GM21529 (cell line): ENCODE results near the gene ACTL8.

ENCODE experiments used
- ATAC-seq: cut with Tn5 transposase; IDR thresholded peaks from one replicate; pipeline ENCODE4 v1.9.1; 2021; ENCODE audit not compliant: unreplicated experiment

ACTL8 gene, protein sequence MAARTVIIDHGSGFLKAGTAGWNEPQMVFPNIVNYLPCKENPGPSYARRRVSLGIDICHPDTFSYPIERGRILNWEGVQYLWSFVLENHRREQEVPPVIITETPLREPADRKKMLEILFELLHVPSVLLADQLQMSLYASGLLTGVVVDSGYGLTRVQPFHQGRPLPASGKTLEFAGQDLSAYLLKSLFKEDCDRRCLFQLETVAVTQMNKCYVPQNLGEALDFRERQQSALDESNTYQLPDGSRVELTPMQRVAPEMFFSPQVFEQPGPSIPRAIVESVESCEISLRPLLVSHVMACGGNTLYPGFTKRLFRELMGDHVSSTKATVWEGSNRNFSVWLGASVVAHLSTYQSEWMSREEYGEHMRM

DNA sequence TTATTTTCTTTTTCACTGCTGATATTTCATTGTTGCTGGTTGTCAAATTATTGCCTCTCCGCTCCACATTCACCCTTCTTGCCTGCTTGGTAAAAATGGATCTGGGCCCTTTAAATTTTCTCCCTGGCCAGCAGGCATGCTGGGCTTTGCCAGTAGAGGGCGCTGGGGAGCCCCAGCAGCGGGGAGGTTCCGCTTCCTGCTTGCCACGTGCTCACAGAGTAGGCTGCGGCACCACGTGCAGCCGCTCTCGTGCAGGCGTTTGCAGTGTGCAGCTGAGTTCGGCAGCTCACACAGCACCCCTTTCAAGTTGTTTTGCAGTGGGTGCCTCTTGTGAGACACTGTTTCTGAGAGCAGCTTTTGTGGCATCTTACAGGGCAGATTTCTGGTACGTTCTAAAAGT, at the start of gene ACTL8:
Gene ACTL8, plus strand, starts transcription at position 214 of the 400 bp plus-strand sequence. CDS start 67,676 bp downstream, outside the sequence.
- no peak for ATAC-seq

DNA sequence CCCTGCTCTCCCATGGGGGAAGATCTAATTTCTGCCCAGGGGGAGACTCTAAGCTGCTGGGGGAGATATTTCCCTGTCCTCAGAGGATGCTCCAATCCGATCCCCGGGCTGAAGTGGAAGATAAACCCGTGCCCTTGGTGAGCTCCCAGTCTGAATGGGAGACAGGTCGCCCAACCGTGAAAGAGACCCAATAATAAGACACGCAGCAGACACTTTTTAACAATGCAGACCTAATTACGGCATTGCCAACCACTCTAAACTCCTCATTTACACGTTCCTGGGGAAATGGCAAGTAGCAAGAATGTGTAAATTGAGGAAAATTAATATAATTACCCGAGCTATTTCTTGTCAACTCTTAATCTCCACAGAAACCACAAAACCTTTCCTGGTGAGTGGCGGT, 48.7 kb upstream of the ACTL8 start:
- no peak for ATAC-seq

DNA sequence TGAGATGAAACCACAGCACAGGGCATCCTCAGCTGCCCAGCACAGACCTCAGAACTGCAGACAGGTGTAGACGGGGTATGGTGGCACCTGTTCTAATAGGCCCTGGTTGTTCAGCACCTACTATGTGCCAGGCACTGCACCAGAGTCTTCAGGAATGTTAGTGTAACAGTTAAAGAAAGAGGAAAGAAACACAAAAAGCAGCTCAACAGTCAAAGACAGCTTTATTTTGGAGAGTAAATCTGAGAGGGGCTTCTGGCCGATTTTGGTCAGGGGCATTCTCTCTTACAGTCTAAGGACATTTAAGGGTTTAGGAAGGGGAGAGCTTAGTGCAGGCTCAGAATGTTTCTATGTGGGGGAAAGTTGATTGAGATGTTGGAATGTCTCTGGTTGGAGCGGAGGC, 45.2 kb upstream of the ACTL8 start:
- ATAC-seq, result no peak

DNA sequence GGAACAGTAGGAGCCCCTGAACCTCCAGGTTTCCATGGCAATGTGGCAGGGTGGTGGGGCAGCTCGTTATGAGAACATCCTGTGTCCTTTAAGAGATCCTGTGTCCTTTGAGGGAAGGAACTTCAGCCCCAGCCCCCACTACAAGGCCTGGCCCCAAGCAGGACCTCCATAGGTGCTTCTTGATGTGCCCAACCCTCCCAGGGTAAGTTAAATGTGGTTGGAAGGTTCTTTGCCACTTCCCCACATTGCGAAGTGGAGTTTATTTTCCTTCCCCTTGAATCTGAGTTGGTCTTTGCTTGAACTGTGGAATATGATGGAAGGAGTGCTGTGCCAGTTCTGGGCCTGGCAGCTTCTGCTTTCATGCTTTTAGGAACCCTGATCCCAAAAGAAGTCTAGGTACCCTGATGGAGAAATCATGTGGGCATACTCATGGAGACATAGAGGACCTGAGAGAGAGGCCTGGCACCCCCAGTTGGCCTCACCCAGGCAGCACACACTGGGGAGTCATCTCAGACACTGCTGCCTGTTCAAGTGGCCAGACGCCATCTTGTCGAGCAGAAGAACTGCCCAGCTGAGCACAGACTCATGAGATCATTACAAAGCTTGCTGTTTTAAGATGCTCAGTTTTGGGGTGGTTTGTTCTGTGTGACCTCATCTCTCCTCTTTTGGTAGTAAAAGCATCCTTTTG, 44.1 kb upstream of the ACTL8 start:
- no peak for ATAC-seq

DNA sequence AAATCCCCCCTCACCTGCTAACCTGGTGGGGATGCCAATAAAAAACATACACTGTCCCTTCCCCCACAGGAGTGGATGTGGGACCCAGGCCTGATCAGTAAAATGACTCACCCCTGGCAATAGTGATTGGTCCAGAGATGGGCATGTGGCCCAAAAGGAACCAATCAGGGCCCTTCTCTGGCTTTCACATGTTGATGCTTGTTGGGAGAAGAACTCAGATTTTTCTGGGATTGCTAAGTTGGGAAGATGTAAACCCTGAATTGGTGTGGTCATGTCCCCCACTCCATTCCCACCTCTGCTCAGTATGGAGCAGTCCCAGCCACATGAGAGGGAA, 43.6 kb upstream of the ACTL8 start:
- ATAC-seq, result no peak

DNA sequence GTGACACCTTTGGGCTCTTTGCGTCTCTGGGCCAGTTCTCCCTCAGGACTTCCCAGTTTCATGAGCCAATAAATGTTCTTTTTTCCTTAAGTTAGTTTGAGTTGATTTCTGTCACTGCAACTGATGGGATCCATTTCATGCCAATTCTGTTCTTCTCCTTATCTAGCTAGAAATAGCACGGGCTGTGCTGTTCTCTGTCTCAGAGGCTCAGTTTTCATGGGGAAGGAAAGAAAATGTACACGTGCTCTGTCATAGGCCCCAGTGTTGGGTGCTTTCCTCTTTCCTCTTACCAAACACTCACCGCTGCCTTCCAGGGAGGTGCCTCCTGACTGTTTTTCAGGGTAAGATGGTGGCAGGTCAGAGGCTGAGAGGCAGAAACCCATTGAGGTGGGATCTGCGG, 43.2 kb upstream of the ACTL8 start:
- no peak for ATAC-seq

DNA sequence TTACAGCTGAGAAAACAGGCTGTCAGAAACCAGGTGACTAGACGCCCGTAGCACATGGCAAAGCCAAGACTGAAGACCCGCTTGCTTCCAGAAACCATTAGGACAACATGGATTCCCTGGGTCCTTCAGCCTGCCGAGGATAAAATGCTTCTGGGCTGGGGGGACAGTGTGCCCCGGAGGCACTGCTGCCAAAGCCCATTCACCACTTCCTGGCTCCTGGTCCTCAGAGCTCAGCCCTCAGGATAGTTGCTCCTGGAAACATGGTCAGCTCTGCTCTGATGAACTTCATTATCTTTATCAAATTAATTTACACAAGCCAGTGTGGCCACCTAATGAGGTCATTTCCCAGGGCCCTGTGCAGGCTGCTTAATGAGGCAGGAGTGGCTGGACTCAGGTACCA, 41.1 kb upstream of the ACTL8 start:
- no peak for ATAC-seq

DNA sequence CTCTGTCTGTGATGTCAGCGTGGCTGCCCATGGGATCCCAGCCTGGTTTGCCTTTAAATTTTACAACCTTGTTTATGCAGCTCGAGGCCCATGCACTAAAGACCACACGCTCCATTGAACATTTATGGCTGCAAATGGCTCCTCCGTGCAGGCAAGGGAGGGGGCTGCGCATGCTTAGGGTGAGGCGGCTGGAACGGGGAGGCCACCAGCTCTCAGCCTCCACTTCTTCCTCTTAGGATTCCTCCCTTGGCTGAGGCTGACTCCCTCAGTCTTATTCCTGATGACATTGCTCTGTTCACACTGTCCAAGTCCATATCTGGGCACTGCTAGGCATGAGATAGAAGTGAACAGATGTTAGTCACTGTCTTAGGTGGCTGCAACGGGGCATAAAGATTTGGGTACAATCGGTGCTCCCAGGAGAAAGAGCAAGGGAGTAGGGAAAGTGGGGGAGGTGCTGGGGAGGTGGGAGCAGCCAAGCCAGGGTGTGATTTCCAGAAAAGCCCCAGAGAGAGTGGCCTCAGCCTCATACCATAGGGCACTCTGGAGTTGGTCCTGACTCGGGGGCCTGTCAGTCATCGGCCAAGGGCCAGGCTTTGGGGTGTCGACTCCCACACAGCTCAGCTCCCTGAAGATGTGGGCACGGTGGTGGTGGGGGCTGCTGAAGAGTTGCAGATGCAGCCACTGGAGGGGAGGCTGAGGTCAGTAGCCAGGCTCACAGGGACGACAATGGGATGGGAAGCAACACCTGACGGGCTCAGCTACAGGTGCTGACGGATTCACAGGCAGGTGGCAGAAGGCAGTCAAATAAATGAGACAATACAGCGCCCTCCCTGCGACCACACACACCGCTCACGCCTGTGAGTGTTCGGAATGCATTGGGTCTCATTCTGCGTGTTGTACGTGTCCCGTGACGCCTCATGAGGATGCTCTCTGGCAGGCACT, 37.3 kb upstream of the ACTL8 start:
- ATAC-seq, result no peak

DNA sequence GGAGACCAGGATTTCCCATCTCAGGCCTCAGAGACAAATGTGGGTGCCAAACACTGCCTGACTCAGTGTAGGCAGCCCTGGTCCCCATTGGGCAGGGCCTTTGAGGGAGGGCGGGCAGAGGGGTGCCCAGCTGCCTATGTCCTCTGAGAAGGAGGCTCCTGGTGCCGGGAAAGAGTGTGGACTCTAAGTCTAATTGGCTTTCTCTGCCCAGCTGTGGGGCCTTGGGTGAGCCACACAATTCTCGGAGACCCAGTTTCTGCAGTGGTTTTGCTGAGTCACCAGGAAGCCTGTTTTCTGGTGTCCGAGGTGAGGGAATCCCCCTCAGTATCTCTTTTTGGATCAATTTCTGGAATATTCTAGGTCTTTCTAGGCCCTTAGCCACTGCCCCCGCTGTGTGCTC, 35.3 kb upstream of the ACTL8 start:
- ATAC-seq, result no peak

DNA sequence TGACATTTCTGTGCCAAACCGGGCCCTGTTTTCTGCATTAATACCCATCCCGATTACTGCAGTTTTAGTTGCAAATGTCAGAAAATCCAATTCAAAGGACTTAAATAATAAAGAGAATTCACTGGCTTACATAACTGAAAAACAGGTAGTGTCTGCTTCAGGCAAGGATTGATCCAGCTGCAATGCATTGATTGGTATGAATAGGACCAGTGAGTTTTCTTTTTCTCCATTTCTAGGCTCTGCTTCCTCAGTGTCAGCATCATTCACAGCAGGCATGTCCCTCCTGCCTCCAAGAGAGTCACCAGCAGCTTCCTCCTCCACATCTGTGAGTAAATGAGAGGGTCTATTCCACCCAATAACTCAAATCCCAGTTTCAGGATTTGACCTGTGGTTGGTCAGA, 33.7 kb upstream of the ACTL8 start:
- no peak for ATAC-seq

DNA sequence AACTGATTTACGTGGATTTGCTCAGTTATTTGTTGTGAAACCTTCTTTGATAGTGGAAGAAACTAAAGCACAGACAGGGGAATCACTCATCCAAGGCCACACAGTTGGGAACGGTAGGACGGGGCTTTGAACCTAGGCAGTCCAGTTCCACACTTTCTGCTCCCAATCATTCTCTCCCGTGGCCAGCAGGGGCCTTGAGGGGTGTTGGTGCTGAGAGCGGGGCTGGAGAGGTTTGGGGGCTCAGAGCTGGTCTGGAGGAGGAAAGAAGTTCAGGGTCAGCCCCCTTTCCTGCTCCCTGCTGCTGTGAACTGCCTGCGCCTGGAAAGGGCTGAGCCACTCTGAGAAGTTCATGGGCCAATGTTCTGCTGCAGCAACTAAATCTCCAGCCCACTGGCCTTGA, 31.4 kb upstream of the ACTL8 start:
- no peak for ATAC-seq

DNA sequence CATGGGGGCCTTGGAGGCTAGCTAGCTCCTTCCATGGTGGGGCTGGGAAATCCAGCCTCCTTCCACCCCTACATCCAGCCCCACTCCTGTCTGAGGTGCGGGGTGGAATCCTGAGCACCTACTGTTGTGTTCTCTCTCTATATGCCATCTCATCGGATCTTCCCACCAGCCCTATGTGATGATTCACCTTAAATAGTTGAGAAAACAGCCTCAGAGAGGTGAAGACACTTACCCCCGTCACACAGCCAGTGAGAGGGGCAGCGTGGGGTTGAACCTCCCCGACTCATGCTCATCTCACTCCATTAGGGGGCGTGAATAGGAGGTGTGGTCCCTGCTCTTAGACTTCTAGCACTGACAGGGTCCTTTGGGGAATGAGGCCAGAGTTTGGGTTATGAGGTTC, 31.0 kb upstream of the ACTL8 start:
- ATAC-seq, result no peak

DNA sequence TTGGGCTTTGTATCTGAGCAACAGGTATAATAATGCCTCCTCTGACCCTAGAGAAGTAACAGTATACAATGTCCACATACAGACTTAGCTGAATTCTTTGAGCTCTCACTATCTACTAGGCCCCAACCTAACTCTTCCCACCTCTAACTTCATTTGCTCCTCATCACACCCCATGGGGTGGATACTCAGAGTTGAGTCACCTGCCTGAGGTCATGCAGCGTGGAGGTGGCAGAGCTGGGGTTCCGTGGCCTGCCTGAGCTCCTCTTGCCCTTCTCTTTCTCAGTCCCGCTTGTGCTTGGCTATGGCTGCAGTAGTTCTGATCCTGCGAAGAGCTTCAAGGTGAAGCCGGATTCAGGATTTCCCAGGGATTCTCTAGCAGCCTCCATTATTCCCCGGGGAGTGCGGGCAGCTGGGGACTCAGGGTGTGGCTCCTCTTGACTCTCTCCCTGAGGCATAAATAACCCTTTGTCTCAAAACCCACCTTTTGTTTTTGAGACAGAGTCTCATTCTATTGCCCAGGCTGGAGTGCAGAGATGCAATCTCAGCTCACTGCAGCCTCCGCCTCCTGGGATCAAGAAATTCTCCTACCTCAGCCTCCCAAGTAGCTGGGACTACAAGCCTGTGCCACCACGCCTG, 29.9 kb upstream of the ACTL8 start:
- ATAC-seq, result no peak

DNA sequence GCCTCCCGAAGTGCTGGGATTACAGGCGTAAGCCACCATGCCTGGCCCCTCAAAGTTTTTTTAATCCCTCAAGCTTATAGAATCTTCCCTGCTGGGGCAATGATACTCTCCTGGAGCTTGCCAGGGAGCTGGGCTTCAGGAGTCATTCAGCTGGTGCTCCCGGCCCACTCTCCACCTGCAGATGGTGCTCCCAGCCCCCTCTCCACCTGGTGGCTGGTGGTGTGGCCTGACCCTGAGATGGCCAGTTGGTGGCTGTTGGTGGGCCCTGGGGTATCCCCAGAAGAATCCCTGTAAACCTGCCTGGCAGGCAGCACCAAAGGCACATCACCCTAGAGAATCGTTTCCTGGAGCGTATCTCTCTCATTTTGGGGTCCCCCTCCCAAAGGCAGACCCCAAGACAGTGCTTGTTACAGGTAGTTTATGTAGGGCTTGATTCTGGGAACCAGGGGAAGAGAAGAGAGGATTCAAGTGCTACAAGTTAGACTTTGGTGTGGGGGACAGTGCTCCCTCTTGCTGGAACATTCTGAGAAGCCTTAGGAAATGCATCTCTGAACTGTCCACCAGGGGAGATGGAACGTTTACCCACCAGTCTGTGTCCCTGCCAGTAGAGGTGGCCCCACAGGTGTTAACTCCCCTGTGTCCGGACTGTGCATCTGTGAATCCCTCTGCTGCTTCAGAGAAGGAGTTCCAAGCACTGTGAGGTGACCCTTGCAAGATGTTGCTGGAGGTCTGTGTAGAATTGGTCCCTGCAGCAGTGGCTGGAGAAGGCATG, 29.1 kb upstream of the ACTL8 start:
- ATAC-seq, result no peak

DNA sequence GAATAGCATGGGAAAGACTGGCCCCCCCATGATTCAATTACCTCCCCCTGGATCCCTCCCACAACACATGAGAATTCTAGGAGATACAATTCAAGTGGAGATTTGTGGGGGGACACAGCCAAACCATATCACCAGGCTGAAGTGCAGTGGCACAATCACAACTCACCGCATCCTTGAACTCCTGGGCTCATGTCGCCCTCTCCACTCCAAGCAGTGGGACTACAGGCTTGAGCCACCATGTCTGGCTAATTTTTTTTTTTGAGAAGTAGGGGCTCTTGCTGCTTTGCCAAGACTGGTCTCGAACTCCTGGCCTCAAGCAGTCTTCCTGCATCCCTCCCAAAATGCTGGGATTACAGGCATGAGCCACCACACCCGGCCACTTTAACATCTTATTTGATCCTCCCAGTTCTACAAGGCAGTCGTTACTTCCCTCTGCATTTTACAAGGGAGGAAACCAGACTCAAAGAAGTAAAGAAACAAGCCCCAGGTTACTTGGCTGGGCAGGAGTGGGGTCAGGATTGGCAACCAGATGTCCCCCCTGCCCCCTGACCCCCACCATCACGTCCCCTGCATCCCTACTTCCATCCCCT, 26.9 kb upstream of the ACTL8 start:
- no peak for ATAC-seq

DNA sequence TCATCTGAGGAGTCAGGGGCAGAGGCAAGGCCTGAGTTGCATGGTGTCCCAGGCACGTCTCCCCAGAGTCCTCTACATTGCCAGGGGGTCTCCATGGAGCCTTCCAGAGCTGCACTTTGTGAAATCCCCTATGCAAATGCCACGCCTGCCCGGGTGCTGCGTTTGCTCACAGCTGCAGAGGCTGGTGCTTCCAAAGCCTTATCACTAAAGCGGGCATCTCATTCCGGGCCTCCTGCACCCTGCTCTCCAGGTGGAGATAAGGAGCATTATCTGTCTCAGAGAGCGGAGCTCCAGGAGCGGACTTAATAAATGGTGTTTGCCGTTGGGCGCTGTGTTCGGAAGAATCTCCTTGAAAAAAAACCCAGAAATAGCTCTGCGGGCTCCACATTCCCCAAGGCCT, 25.9 kb upstream of the ACTL8 start:
- ATAC-seq, result no peak

DNA sequence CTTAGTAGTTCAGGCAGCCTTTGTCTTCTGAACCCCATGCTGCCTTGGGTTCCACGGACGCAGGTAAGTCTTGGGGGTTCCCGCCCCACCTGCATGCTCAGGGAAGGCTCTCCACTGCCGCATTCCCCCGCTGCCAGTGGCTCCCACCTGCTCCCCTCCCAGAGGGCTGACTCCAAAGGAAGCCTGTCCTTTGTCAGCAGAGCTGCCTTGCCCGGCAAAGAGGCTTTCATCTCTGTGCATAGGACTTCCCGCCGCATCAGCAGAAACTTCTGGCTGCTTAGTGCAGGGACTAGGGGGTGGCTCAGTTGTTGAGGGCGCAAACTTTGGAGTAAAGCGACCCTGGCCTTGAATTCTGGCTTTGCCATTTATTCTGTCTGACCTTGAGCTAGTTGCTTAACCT, 25.2 kb upstream of the ACTL8 start:
- no peak for ATAC-seq

DNA sequence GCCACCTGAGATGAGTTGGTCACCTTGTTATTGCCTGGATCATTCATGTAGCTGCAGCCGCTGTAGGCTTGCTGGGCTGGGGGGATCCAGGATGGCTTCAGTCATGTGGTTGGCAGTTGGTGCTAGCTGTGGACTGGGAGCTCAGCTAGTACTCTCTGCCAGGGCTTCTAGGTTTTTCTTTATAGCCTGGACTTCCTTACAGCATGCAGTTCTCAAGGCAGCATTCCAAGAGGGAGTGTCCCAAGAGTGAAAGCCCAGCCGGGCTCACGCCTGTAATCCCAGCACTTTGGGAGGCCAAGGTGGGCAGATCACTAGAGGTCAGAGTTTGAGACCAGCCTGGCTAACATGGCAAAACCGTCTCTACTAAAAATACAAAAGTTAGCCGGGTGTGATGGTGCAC, 23.7 kb upstream of the ACTL8 start:
- ATAC-seq, result no peak

DNA sequence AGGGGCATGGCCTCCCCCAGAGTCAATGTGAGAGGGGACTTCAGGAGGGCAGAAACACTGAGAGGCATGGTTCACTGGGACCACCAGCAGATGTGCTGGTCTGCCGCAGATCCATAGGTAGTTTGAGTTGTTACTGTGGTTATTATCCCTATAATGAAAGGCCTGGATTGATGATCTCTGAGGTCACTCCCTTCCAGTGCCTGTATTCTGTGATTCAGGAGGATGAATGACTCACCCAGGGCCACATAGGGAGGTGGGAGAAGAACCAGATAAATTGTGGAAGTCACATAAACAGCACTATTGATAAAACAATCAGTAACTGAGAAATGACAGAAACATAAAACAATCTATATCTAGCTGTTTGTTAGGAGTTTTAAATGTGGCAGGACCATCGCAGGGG, 22.7 kb upstream of the ACTL8 start:
- no peak for ATAC-seq

DNA sequence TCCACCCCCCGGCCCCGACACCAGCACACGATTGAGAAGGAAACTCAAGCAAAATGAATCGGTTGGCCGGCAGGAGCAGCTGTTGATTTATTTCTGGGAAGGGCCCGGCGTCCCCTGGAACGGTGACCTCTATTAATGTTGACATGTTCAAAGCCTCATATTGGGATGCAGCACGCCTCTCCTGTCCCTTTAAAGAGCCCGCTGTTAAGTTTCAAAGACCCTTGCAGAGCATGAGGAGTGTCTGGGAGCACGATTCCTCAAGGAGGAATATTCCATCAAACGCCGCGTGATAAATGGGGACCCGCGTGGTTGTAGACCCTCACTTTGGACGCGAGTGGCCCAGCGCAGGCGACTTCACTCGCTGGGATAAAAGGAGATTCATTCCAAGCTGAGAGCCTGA, 21.5 kb upstream of the ACTL8 start:
- ATAC-seq, result no peak
